ENCODE measurements around the gene HNRNPUL1.

DNA sequence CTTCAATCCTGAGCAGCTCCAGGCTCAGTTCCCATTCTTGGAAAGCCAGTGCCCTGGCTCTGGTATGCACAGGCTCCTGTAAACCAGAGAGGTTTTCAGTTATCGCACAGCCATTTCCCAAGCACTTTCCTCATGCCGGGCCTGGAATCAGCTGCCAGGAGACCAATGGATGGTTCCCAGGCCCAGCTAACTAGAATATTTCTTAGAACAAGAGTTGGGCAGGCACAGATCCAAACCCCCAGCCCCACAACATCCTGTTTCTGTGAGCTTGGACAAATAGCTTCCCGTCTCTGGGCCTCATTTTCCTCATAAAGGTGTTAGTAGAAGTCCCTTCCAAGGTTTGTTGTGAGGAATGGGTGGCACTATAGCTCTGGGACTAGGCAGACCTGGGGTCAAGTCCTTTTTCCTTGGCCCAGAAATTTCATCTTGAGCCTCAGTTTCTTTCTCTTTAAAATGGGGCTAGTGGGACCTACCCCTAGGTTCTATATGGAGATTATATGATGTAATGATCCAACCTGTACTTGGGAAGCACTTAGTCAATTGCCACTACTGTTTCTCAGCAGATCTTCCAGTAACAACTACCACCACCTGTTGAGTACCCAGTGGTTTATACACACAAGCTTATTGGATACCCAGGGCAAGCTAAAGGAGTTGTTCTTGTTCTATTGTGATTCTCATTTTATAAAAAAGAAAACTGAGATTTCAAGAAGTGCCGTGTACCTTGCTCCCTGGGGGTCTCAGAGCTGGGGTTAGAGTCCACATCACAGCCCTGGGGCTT, 40.7 kb downstream of the HNRNPUL1 start:
- TF ChIP-seq, protein P1, sequence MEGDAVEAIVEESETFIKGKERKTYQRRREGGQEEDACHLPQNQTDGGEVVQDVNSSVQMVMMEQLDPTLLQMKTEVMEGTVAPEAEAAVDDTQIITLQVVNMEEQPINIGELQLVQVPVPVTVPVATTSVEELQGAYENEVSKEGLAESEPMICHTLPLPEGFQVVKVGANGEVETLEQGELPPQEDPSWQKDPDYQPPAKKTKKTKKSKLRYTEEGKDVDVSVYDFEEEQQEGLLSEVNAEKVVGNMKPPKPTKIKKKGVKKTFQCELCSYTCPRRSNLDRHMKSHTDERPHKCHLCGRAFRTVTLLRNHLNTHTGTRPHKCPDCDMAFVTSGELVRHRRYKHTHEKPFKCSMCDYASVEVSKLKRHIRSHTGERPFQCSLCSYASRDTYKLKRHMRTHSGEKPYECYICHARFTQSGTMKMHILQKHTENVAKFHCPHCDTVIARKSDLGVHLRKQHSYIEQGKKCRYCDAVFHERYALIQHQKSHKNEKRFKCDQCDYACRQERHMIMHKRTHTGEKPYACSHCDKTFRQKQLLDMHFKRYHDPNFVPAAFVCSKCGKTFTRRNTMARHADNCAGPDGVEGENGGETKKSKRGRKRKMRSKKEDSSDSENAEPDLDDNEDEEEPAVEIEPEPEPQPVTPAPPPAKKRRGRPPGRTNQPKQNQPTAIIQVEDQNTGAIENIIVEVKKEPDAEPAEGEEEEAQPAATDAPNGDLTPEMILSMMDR (optimal IDR thresholded peaks at IDR 0.05 in 1 of 3, IDR thresholded peaks at IDR 0.05 in 1 of 3, conservative IDR thresholded peaks at IDR 0.05 in 1 of 3; ENCODE audit: extremely low read depth in 1 of 3, insufficient read depth in 2 of 3, low read length in 3 of 3), result no peak
- TF ChIP-seq EZH2 (IDR thresholded peaks at IDR 0.05; ENCODE audit: low read length), result no peak
